HCT116 (cell line): ENCODE data around the gene ECSCR. TPM values are rescaled to one million over a fixed set of nuclear protein-coding genes. Genes with fewer than 3 reads are reported as not detected.

Source experiments
- ATAC-seq: fragments of 200-7000 bp; cut with Tn5 transposase; 2 replicates; pipeline ENCODE4 v1.9.1; 2020; ENCODE audit warnings: mild to moderate bottlenecking, moderate library complexity
- BruUV-seq: library from RNA; stranded (reverse); fragments of 400-500 nt; replicated peaks from 2 replicates; lab custom pipeline; 2021; lab: Mats Ljungman, UMichigan
- CTCF ChIA-PET: fragments of 300-600 bp; sonication (Branson Sonifier 250); formaldehyde crosslinking; loops from one replicate; lab custom pipeline; 2021; ENCODE audit warnings: antibody characterized with exemption; lab: Charles Lee
- POLR2A ChIA-PET: fragments of 300-600, 350-600 bp; sonication (Branson Sonifier 250); formaldehyde crosslinking; loops from one replicate; lab custom pipeline; 2021; ENCODE audit warnings: antibody characterized with exemption; lab: Charles Lee
- RAD21 ChIA-PET, 2 experiments: fragments of 300-600 bp; sonication (Branson Sonifier 250); formaldehyde crosslinking; loops; one replicate each; lab custom pipeline; 2023; ENCODE audit warnings: low total read pairs in 2 of 2; ENCODE audit not compliant: uncharacterized antibody in 2 of 2, unreplicated experiment in 2 of 2, low non-redundant PET in 1 of 2; lab: Charles Lee
- DNase-seq: peaks from one replicate; pipeline ENCODE4 v3.0.0-alpha.2; 2010; ENCODE audit warnings: low read depth, low spot score
- H2AFZ ChIP-seq: fragments of 200-600 bp; shearing (Covaris generic), sonication (generic); 2 replicates; pipeline ENCODE4 v1.6.1; 2017; ENCODE audit warnings: low read depth, mixed run types, mixed read lengths, antibody characterized with exemption, low read length; ENCODE audit not compliant: poor library complexity, severe bottlenecking
- H3K27ac ChIP-seq: 2 replicates; pipeline ENCODE4 v1.5.1; 2012; ENCODE audit warnings: low read depth, low read length
- H3K27me3 ChIP-seq: fragments of 200-600 bp; sonication (generic); 2 replicates; pipeline ENCODE4 v1.6.1; 2016; ENCODE audit warnings: mixed run types, low read length, mixed read lengths; ENCODE audit not compliant: insufficient read depth
- H3K36me3 ChIP-seq, 2 experiments: fragments of 200-500 bp in 1 of 2; fragments of 200-600 bp in 1 of 2; sonication (Bioruptor generic) in 1 of 2; sonication (generic) in 1 of 2; 2 replicates each; pipeline versions ENCODE4 v1.5.1 to v1.6.1; 2014 to 2016; ENCODE audit warnings: low read length in 2 of 2, inconsistent platforms in 1 of 2, mixed read lengths in 1 of 2, mixed run types in 1 of 2; ENCODE audit not compliant: insufficient read depth in 2 of 2, control insufficient read depth in 1 of 2
- H3K4me1 ChIP-seq, 2 experiments: fragments of 200-600 bp in 1 of 2; sonication (generic) in 1 of 2; 2 replicates each; pipeline versions ENCODE4 v1.5.1 to v1.6.1; 2012 to 2017; ENCODE audit warnings: low read length in 2 of 2, inconsistent platforms in 1 of 2, mild to moderate bottlenecking in 1 of 2, mixed read lengths in 1 of 2, mixed run types in 1 of 2, moderate library complexity in 1 of 2; ENCODE audit not compliant: insufficient read depth in 2 of 2, control insufficient read depth in 1 of 2
- H3K4me2 ChIP-seq: fragments of 200-600 bp; sonication (generic); 2 replicates; pipeline ENCODE4 v1.6.1; 2017; ENCODE audit warnings: mixed run types, low read length, mixed read lengths
- H3K4me3 ChIP-seq, 2 experiments: fragments of 200-600 bp in 1 of 2; sonication (generic) in 1 of 2; replicated peaks in 1 of 2; 2 replicates each; pipeline ENCODE4 v1.5.1; 2011 to 2016; ENCODE audit warnings: low read length in 2 of 2, control low read depth in 1 of 2, low read depth in 1 of 2, mild to moderate bottlenecking in 1 of 2, mixed read lengths in 1 of 2, mixed run types in 1 of 2
- H3K79me2 ChIP-seq: fragments of 200-600 bp; sonication (generic); 2 replicates; pipeline ENCODE4 v1.6.1; 2017; ENCODE audit warnings: mild to moderate bottlenecking, mixed run types, low read length, moderate library complexity, mixed read lengths; ENCODE audit not compliant: insufficient read depth
- H3K9ac ChIP-seq: fragments of 200-600 bp; sonication (generic); 2 replicates; pipeline ENCODE4 v1.6.1; 2016; ENCODE audit warnings: low read length, mixed read lengths
- H3K9me2 ChIP-seq: fragments of 200-600 bp; sonication (generic), shearing (Covaris generic); 2 replicates; pipeline ENCODE4 v1.6.1; 2017; ENCODE audit warnings: mixed run types, mild to moderate bottlenecking, moderate library complexity; ENCODE audit not compliant: insufficient read depth
- H3K9me3 ChIP-seq, 2 experiments: fragments of 200-500 bp in 1 of 2; fragments of 200-600 bp in 1 of 2; sonication (Bioruptor generic) in 1 of 2; sonication (generic) in 1 of 2; 2 replicates each; pipeline ENCODE4 v1.6.1; 2014 to 2017; ENCODE audit warnings: low read length in 2 of 2, mixed read lengths in 2 of 2, inconsistent platforms in 1 of 2, low read depth in 1 of 2, mild to moderate bottlenecking in 1 of 2, mixed run types in 1 of 2, moderate library complexity in 1 of 2; ENCODE audit not compliant: control insufficient read depth in 1 of 2, insufficient read depth in 1 of 2
- H4K20me1 ChIP-seq: fragments of 200-600 bp; sonication (generic), shearing (Covaris generic); 2 replicates; pipeline ENCODE4 v1.6.1; 2017; ENCODE audit warnings: mixed run types, mild to moderate bottlenecking, moderate library complexity; ENCODE audit not compliant: insufficient read depth
- CBX3 ChIP-seq: IDR thresholded peaks from 2 replicates; pipeline ENCODE4 v1.6.1; 2012; ENCODE audit warnings: low read depth
- ELF1 ChIP-seq: IDR thresholded peaks from 2 replicates; pipeline ENCODE4 v1.6.1; 2012; ENCODE audit warnings: low read depth, borderline replicate concordance
- EZH2 ChIP-seq: fragments of 200-600 bp; sonication (generic); IDR thresholded peaks from 2 replicates; pipeline ENCODE4 v1.6.1; 2017; ENCODE audit warnings: antibody characterized with exemption, mixed run types
- FOSL1 ChIP-seq: IDR thresholded peaks from 2 replicates; pipeline ENCODE4 v1.6.1; 2012; ENCODE audit warnings: low read depth
- JUND ChIP-seq: IDR thresholded peaks from 2 replicates; pipeline ENCODE4 v1.6.1; 2012
- MAX ChIP-seq: IDR thresholded peaks from 2 replicates; pipeline ENCODE4 v1.6.1; 2012
- POLR2A ChIP-seq: IDR thresholded peaks from 2 replicates; pipeline ENCODE4 v1.7.0; 2011; ENCODE audit warnings: borderline replicate concordance; ENCODE audit not compliant: insufficient read depth, insufficient read length; ENCODE audit errors: extremely low read depth
- POLR2AphosphoS5 ChIP-seq: IDR thresholded peaks from 2 replicates; pipeline ENCODE4 v1.6.1; 2011; ENCODE audit warnings: mild to moderate bottlenecking, low read depth, low read length, moderate library complexity
- RAD21 ChIP-seq: IDR thresholded peaks from 2 replicates; pipeline ENCODE4 v1.6.1; 2012; ENCODE audit warnings: low read depth, mild to moderate bottlenecking
- SIN3A ChIP-seq: IDR thresholded peaks from 2 replicates; pipeline ENCODE4 v1.6.1; 2012; ENCODE audit warnings: low read depth
- TCF7L2 ChIP-seq: IDR thresholded peaks from 2 replicates; pipeline ENCODE4 v1.7.0; 2011; ENCODE audit warnings: borderline replicate concordance, inconsistent platforms; ENCODE audit not compliant: insufficient read depth, insufficient read length; ENCODE audit errors: extremely low read depth
- ZBTB33 ChIP-seq: IDR thresholded peaks from 2 replicates; pipeline ENCODE4 v1.6.1; 2011; ENCODE audit warnings: mild to moderate bottlenecking, low read length, moderate library complexity; ENCODE audit not compliant: insufficient replicate concordance; ENCODE audit errors: extremely low read depth
- ZFX ChIP-seq: fragments of 450-650 bp; IDR thresholded peaks from 2 replicates; pipeline ENCODE4 v1.6.1; 2017
- intact Hi-C: fragments of 100-400 bp; cut with micrococcal nuclease; formaldehyde crosslinking; loops from 2 replicates; pipeline ENCODE4 v1.10.0; 2022
- total RNA-seq: library from RNA; stranded (reverse); gene quantifications from one replicate; pipeline ENCODE4 v1.2.1, GENCODE V29; 2021; ENCODE audit not compliant: unreplicated experiment

The ECSCR gene
- total RNA-seq, 1 experiment from 2014 or later, result not detected

GRCh38 chr5:139488260-139488659, 25.7 kb upstream of the ECSCR start:
- POLR2A ChIA-PET, result no interaction called here
- H3K4me1 ChIP-seq, result peaks cover 12 to 13% of the 10 kb centered on the region in 2 experiments
- H4K20me1 ChIP-seq, result no peaks in the 10 kb centered on the region
- H3K27me3 ChIP-seq, result no peaks in the 10 kb centered on the region
- no peak overlapping the region for H3K4me3 ChIP-seq
- no peaks in the 10 kb centered on the region for H3K9me3 ChIP-seq
- H2AFZ ChIP-seq, result no peak overlapping the region
- ATAC-seq (no peak), DNase-seq (no peak)
- H3K9ac ChIP-seq, result no peak overlapping the region
- H3K4me2 ChIP-seq, result no peak overlapping the region
- intact Hi-C loops, result no loop called here
- H3K27ac ChIP-seq, result no peak overlapping the region
- H3K9me2 ChIP-seq, result no peaks in the 10 kb centered on the region
- no peaks in the 10 kb centered on the region for H3K36me3 ChIP-seq
- BruUV-seq, result no TSS peak
- H3K79me2 ChIP-seq, result no peaks in the 10 kb centered on the region
- CTCF ChIA-PET, result no interaction called here
- no peak for TF ChIP-seq SIN3A
- TF ChIP-seq FOSL1, result no peak
- TF ChIP-seq RAD21, result no peak
- no peak for TF ChIP-seq JUND
- TF ChIP-seq POLR2AphosphoS5, result no peak
- TF ChIP-seq EZH2, result no peak
- no peak for TF ChIP-seq ZBTB33
- TF ChIP-seq MAX, result no peak
- TF ChIP-seq ZFX, result no peak
- no peak for TF ChIP-seq TCF7L2
- no peak for TF ChIP-seq ELF1
- no peak for TF ChIP-seq POLR2A
- TF ChIP-seq CBX3, result no peak
- RAD21 ChIA-PET, result no interaction called here
